PC-3 (cell line): ENCODE data around the gene TBC1D25. TPM values are rescaled to one million over a fixed set of nuclear protein-coding genes. Genes with fewer than 3 reads are reported as not detected.
A peak's percentile ranks its signal among the peaks of the same experiment; 100 is the strongest.

ENCODE experiments used
- ATAC-seq: fragments of 200-7000 bp; cut with Tn5 transposase; 2 replicates; pipeline ENCODE4 v1.9.1; 2020; ENCODE audit warnings: mild to moderate bottlenecking, moderate library complexity
- BruUV-seq: library from RNA; stranded (reverse); fragments of 400-500 nt; replicated peaks from 2 replicates; lab custom pipeline; 2021; lab: Mats Ljungman, UMichigan
- CTCF ChIA-PET: fragments of 300-600 bp; sonication (Branson Sonifier 250); formaldehyde crosslinking; loops from one replicate; lab custom pipeline; 2022; ENCODE audit warnings: antibody characterized with exemption; lab: Charles Lee
- POLR2A ChIA-PET: fragments of 300-600 bp; sonication (Branson Sonifier 250); formaldehyde crosslinking; loops from one replicate; lab custom pipeline; 2022; ENCODE audit warnings: antibody characterized with exemption; ENCODE audit not compliant: unreplicated experiment; lab: Charles Lee
- DNase-seq: peaks from one replicate; pipeline ENCODE4 v3.0.0-alpha.2; 2015
- H2AFZ ChIP-seq: fragments of 300-600 bp; sonication (generic); 2 replicates; pipeline ENCODE4 v1.6.0; 2016; ENCODE audit warnings: antibody characterized with exemption, low read length
- H3F3A ChIP-seq: fragments of 300-600 bp; sonication (generic); one replicate; pipeline ENCODE4 v1.6.0; 2017; ENCODE audit warnings: antibody characterized with exemption, low read length, control low read depth, mild to moderate bottlenecking; ENCODE audit not compliant: unreplicated experiment
- H3K27ac ChIP-seq: fragments of 300-600 bp; sonication (generic); 2 replicates; pipeline ENCODE4 v1.5.1; 2016; ENCODE audit warnings: mild to moderate bottlenecking, low read length
- H3K27me3 ChIP-seq: fragments of 300-600 bp; sonication (generic); 2 replicates; pipeline ENCODE4 v1.6.1; 2016; ENCODE audit warnings: low read length, mixed read lengths
- H3K36me3 ChIP-seq: fragments of 300-600 bp; sonication (generic); 2 replicates; pipeline ENCODE4 v1.6.1; 2016; ENCODE audit warnings: low read depth, mixed run types, low read length, mixed read lengths
- H3K4me1 ChIP-seq: fragments of 300-600 bp; sonication (generic); 2 replicates; pipeline ENCODE4 v1.5.1; 2016; ENCODE audit warnings: low read length; ENCODE audit not compliant: insufficient read depth
- H3K4me2 ChIP-seq: fragments of 300-600 bp; sonication (generic); 2 replicates; pipeline ENCODE4 v1.6.0; 2016; ENCODE audit warnings: low read length
- H3K4me3 ChIP-seq: fragments of 300-600 bp; sonication (generic); 2 replicates; pipeline ENCODE4 v1.5.1; 2016; ENCODE audit warnings: mild to moderate bottlenecking, low read length, mixed read lengths
- H3K79me2 ChIP-seq: fragments of 300-600 bp; sonication (generic); 2 replicates; pipeline ENCODE4 v1.6.1; 2017; ENCODE audit warnings: low read length, mixed read lengths
- H3K9ac ChIP-seq: fragments of 300-600 bp; sonication (generic); 2 replicates; pipeline ENCODE4 v1.6.0; 2016; ENCODE audit warnings: mild to moderate bottlenecking, low read length
- H3K9me2 ChIP-seq: fragments of 300-600 bp; sonication (generic); replicated peaks from 2 replicates; pipeline ENCODE4 v1.6.1; 2016; ENCODE audit warnings: mixed run types, low read length, mixed read lengths
- H3K9me3 ChIP-seq: fragments of 300-600 bp; sonication (generic); 2 replicates; pipeline ENCODE4 v1.6.1; 2016; ENCODE audit warnings: low read length, mixed read lengths
- H4K20me1 ChIP-seq: fragments of 300-600 bp; sonication (generic); 2 replicates; pipeline ENCODE4 v1.6.1; 2016; ENCODE audit warnings: low read length, mixed read lengths
- EZH2 ChIP-seq: fragments of 300-600 bp; sonication (generic); IDR thresholded peaks from one replicate; pipeline ENCODE4 v1.6.1; 2017; ENCODE audit warnings: antibody characterized with exemption, mild to moderate bottlenecking, low read length; ENCODE audit not compliant: unreplicated experiment
- EZH2phosphoT487 ChIP-seq: fragments of 300-600 bp; sonication (generic); IDR thresholded peaks from 2 replicates; pipeline ENCODE4 v1.6.1; 2018; ENCODE audit warnings: mild to moderate bottlenecking, antibody characterized with exemption, low read length, borderline replicate concordance
- intact Hi-C: fragments of 100-400 bp; cut with micrococcal nuclease; formaldehyde crosslinking; loops from 2 replicates; pipeline ENCODE4 v1.9.0; 2023
- total RNA-seq: library from RNA; depleted of rRNA; stranded (reverse); fragments of >200 nt; gene quantifications from 2 replicates; pipeline ENCODE4 v1.2.3, GENCODE V29; 2014
- TF ChIP-seq, protein P1 (sequence below): fragments of 300-600 bp; sonication (generic); conservative IDR thresholded peaks from 2 replicates; pipeline ENCODE4 v1.5.1; 2017; ENCODE audit warnings: antibody characterized with exemption, low read depth, mild to moderate bottlenecking, low read length

TBC1D25 gene
- total RNA-seq, 1 experiment from 2014 or later, result 11.3 TPM

DNA sequence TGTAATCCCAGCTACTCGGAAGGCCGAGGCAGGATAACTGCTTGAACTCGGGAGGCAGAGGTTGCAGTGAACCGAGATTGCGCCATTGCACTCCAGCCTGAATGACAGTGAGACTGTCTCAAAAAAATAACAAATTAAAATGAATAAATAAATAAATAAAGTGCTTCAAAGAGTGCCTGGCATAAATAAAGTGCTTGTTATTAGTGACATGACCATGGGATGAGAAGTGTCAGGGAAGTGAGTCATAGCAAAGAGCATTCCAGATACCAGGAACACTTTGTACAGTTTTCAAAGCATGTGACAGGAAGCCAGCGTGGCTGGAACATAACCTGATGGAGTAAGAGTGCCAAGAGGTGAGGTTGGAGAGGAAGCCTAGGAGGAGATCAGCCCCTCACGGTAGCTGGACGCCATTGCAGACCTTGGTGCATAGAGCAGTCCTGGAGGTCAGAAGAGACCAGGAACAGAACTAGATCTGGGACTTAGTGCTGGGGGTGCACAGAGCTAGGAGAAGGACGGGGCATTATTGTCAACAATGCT is 51.8 kb downstream of the TBC1D25 start:
- BruUV-seq, result no TSS peak
- intact Hi-C loops, result no loop called here
- no peak overlapping the region for H3K9ac ChIP-seq

DNA sequence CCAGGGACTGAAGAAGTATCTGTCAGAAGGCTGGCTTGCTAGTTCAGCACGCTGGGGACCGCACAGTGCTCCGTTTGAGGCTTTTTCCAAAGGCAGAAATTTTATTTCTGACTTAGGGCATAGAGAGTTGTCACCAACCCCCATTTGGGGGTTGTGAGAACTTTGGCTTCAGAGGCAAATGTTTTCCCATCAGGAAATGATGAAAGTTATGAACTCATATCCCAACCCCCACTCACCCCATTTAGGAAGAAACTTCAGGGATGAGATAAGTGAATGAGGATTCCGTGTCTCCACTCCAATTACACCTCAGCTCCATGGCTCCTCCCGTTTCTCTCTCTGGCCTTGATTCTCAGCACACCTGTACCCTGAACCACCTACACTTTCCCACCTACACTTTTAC is 53.5 kb downstream of the TBC1D25 start:
- no peak for ATAC-seq
- Histone ChIP-seq H3K27me3 (no peaks in the 10 kb centered on the region), H4K20me1 (no peaks in the 10 kb centered on the region), H3K36me3 (no peaks in the 10 kb centered on the region), H3K4me1 (peaks cover 9% of the 10 kb centered on the region; the same call in 1 of the 2 replicates), H2AFZ (no peak overlapping the region), H3K9me3 (no peaks in the 10 kb centered on the region), H3K9me2 (no peaks in the 10 kb centered on the region), H3K79me2 (no peaks in the 10 kb centered on the region), H3F3A (no peaks in the 10 kb centered on the region), H3K9ac (no peak overlapping the region), H3K4me2 (no peak overlapping the region), H3K27ac (no peak overlapping the region), H3K4me3 (no peak overlapping the region)
- ChIA-PET POLR2A (interaction anchor here (0.6 kb wide), 1 partner anchor 84 kb away, joined by 3 read pairs; no protein-coding TSS in a partner anchor), CTCF (no interaction called here)
- no peak for DNase-seq
- BruUV-seq, result no TSS peak
- intact Hi-C loops, result no loop called here
- TF ChIP-seq, protein P1, sequence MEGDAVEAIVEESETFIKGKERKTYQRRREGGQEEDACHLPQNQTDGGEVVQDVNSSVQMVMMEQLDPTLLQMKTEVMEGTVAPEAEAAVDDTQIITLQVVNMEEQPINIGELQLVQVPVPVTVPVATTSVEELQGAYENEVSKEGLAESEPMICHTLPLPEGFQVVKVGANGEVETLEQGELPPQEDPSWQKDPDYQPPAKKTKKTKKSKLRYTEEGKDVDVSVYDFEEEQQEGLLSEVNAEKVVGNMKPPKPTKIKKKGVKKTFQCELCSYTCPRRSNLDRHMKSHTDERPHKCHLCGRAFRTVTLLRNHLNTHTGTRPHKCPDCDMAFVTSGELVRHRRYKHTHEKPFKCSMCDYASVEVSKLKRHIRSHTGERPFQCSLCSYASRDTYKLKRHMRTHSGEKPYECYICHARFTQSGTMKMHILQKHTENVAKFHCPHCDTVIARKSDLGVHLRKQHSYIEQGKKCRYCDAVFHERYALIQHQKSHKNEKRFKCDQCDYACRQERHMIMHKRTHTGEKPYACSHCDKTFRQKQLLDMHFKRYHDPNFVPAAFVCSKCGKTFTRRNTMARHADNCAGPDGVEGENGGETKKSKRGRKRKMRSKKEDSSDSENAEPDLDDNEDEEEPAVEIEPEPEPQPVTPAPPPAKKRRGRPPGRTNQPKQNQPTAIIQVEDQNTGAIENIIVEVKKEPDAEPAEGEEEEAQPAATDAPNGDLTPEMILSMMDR, result no peak
- TF ChIP-seq EZH2 (no peak), EZH2phosphoT487 (no peak)

More for the DNA sequence above, 51.8 kb downstream of the TBC1D25 start:
- Histone ChIP-seq H3F3A (no peaks in the 10 kb centered on the region), H3K4me2 (no peak overlapping the region), H3K27me3 (no peaks in the 10 kb centered on the region), H3K4me3 (no peak overlapping the region), H3K27ac (peak overlapping the region; percentile 23; the same call in 1 of the 2 replicates), H4K20me1 (no peaks in the 10 kb centered on the region), H3K36me3 (no peaks in the 10 kb centered on the region), H3K9me3 (no peaks in the 10 kb centered on the region), H2AFZ (0 out of 2 replicates have a peak overlapping the region, but pooled peaks have one; percentile 42), H3K4me1 (peaks cover 9% of the 10 kb centered on the region; the same call in 1 of the 2 replicates), H3K79me2 (no peaks in the 10 kb centered on the region), H3K9me2 (no peaks in the 10 kb centered on the region)
- no peak for TF ChIP-seq EZH2phosphoT487
- TF ChIP-seq, protein P1, result 0 out of 2 replicates have a peak, but pooled peaks have one; percentile 19
- ChIA-PET POLR2A (no interaction called here), CTCF (no interaction called here)
- ATAC-seq (peak; percentile 80), DNase-seq (peak; percentile 55)

DNA sequence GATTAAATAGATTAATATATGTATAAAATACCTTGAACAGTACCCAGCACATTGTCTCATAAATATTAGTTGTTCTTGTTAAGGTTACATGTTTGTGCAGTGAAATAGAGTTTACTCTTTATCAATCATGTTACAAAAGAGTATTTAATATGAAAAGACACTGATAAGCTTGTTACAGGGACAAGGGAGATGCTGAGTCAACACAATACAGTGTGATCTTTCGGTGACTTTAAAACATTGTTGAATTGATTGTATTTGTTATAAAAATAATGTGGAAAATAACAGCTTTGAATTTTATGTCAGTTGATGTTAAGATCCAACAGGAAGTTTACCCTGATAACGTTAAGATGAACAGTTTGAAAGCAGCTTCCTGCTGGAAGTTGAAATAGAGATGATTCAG is 56.4 kb downstream of the TBC1D25 start:
- H3K9ac ChIP-seq, result no peak overlapping the region
- H3K79me2 ChIP-seq, result peaks cover 10% of the 10 kb centered on the region
- BruUV-seq, result no TSS peak
- H2AFZ ChIP-seq, result no peak overlapping the region
- intact Hi-C loops, result loop anchor here (5.0 kb wide), 1 partner anchor 119 kb away; the partner anchor contains the start of gene FTSJ1
- H3K9me3 ChIP-seq, result no peaks in the 10 kb centered on the region
- CTCF ChIA-PET, result no interaction called here
- H4K20me1 ChIP-seq, result no peaks in the 10 kb centered on the region
- H3K4me3 ChIP-seq, result no peak overlapping the region
- H3K27me3 ChIP-seq, result no peaks in the 10 kb centered on the region
- POLR2A ChIA-PET, result interaction anchor here (0.7 kb wide), 1 partner anchor 109 kb away, joined by 17 read pairs; no protein-coding TSS in a partner anchor
- DNase-seq (no peak), ATAC-seq (no peak)
- H3K9me2 ChIP-seq, result no peaks in the 10 kb centered on the region
- H3K36me3 ChIP-seq, result peaks cover 5% of the 10 kb centered on the region; the same call in 1 of the 2 replicates
- H3K27ac ChIP-seq, result no peak overlapping the region
- no peak overlapping the region for H3K4me2 ChIP-seq
- TF ChIP-seq, protein P1, result no peak
- TF ChIP-seq EZH2phosphoT487 (no peak), EZH2 (no peak)
- peaks cover 17% of the 10 kb centered on the region for H3K4me1 ChIP-seq
- H3F3A ChIP-seq, result no peaks in the 10 kb centered on the region
